Activated T-helper 17 cell treated with anti-CD3 and anti-CD28 coated beads, Interleukin-2, amount 50 U/mL, for 72 hours (primary cell): ENCODE results near the gene SUN2. TPM values are rescaled to one million over a fixed set of nuclear protein-coding genes. Genes with fewer than 3 reads are reported as not detected.
A peak's percentile ranks its signal among the peaks of the same experiment; 100 is the strongest.

Source experiments
- ATAC-seq: fragments of 150-1000 bp; cut with Tn5 transposase; replicated peaks from 2 replicates; pipeline ENCODE4 v1.10.0; 2021; ENCODE audit warnings: mild to moderate bottlenecking, moderate library complexity
- H3K27ac Mint-ChIP-seq: one replicate; pipeline ENCODE4 v1.8.0; 2022; ENCODE audit warnings: mixed read lengths
- H3K27me3 Mint-ChIP-seq: one replicate; pipeline ENCODE4 v1.8.0; 2022; ENCODE audit warnings: mixed read lengths
- H3K36me3 Mint-ChIP-seq: one replicate; pipeline ENCODE4 v1.8.0; 2022; ENCODE audit warnings: low read depth, mild to moderate bottlenecking, mixed read lengths
- H3K4me1 Mint-ChIP-seq: one replicate; pipeline ENCODE4 v1.8.0; 2022; ENCODE audit warnings: mixed read lengths
- H3K4me3 Mint-ChIP-seq: one replicate; pipeline ENCODE4 v1.8.0; 2022; ENCODE audit warnings: mild to moderate bottlenecking, mixed read lengths
- H3K9me3 Mint-ChIP-seq: one replicate; pipeline ENCODE4 v1.8.0; 2022; ENCODE audit warnings: mixed read lengths
- total RNA-seq, 2 donors: library from RNA; stranded (reverse); gene quantifications; one replicate each; pipeline ENCODE4 v1.2.3, GENCODE V29; 2022

SUN2 gene
- total RNA-seq, 2 donors from 2014 or later, result 193 to 216 TPM

GRCh38 chr22:38713921-38714320 is 41.9 kb downstream of the SUN2 start:
- Mint-ChIP-seq H3K27ac (peak overlapping the region; percentile 55), H3K36me3 (peaks cover 100% of the 10 kb centered on the region), H3K9me3 (no peaks in the 10 kb centered on the region), H3K4me3 (no peak overlapping the region), H3K4me1 (peaks cover 63% of the 10 kb centered on the region), H3K27me3 (no peaks in the 10 kb centered on the region)
- ATAC-seq, result no peak

GRCh38 chr22:38712486-38713207 is 43.2 kb downstream of the SUN2 start:
- H3K9me3 Mint-ChIP-seq, result no peaks in the 10 kb centered on the region
- no peak overlapping the region for H3K4me3 Mint-ChIP-seq
- ATAC-seq, result no peak
- no peaks in the 10 kb centered on the region for H3K27me3 Mint-ChIP-seq
- H3K4me1 Mint-ChIP-seq, result peaks cover 70% of the 10 kb centered on the region
- peak overlapping the region; percentile 55 for H3K27ac Mint-ChIP-seq
- peaks cover 100% of the 10 kb centered on the region for H3K36me3 Mint-ChIP-seq

- no peak overlapping the region for H3K4me3 Mint-ChIP-seq
- peaks cover 96% of the 10 kb centered on the region for H3K36me3 Mint-ChIP-seq
- H3K9me3 Mint-ChIP-seq, result no peaks in the 10 kb centered on the region
- no peak for ATAC-seq
- H3K27me3 Mint-ChIP-seq, result no peaks in the 10 kb centered on the region
- H3K4me1 Mint-ChIP-seq, result peaks cover 70% of the 10 kb centered on the region
- H3K27ac Mint-ChIP-seq, result peak overlapping the region; percentile 75
Observed at GRCh38 chr22:38710866-38711265, 44.9 kb downstream of the SUN2 start.

DNA sequence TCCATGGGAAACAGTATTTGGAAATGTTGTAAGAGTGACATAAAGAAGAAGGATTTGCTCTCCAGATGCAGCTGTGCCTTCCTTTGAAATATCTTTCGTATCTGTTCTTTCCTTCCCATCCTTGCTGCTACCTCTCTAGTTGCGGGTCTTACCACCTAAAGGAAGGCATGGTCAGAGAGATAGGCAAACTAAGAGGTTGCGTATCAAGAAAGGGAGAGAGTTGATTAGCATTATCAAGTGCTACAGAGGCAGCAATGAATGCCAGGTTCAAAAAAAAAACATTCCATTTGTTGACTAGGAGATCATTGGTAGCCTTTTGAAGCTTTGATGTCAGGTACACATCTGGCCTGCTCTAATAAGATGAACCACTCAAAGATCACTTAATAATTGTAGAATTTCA is 45.4 kb downstream of the SUN2 start:
- no peak for ATAC-seq
- Mint-ChIP-seq H3K4me3 (no peak overlapping the region), H3K36me3 (peaks cover 91% of the 10 kb centered on the region), H3K27ac (peak overlapping the region; percentile 75), H3K9me3 (no peaks in the 10 kb centered on the region), H3K4me1 (peaks cover 68% of the 10 kb centered on the region), H3K27me3 (no peaks in the 10 kb centered on the region)

GRCh38 chr22:38709306-38709705 is 46.5 kb downstream of the SUN2 start:
- Mint-ChIP-seq H3K4me3 (peak overlapping the region; percentile 98), H3K4me1 (peaks cover 62% of the 10 kb centered on the region), H3K27me3 (no peaks in the 10 kb centered on the region), H3K27ac (peak overlapping the region; percentile 48), H3K36me3 (peaks cover 80% of the 10 kb centered on the region), H3K9me3 (no peaks in the 10 kb centered on the region)
- ATAC-seq, result no peak

GRCh38 chr22:38707984-38708383 is 47.8 kb downstream of the SUN2 start:
- ATAC-seq, result no peak
- Mint-ChIP-seq H3K9me3 (no peaks in the 10 kb centered on the region), H3K27me3 (no peaks in the 10 kb centered on the region), H3K4me1 (peaks cover 51% of the 10 kb centered on the region), H3K4me3 (peak overlapping the region; percentile 98), H3K27ac (peak overlapping the region; percentile 90), H3K36me3 (peaks cover 67% of the 10 kb centered on the region)

DNA sequence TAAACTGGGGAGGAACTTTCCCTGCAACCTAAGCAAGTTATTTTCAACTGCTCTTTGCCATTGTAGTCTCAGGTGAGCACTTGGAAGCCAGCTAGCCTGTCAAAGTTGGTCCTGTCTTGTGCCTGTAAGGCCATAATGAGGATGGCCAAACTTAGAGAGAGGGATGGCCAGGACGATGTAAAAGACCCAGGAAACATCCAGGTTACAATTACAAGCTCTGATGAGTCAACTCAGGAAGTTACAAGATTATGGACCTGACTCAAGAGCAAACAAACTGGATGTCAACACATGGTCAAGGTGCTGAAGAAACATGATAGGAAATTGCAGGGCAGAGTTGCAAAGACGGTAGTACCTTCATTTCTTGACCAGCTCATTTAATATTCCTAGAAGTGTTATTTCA is 48.5 kb downstream of the SUN2 start:
- Mint-ChIP-seq H3K4me1 (peaks cover 47% of the 10 kb centered on the region), H3K27me3 (no peaks in the 10 kb centered on the region), H3K36me3 (peaks cover 61% of the 10 kb centered on the region), H3K4me3 (peak overlapping the region; percentile 98), H3K27ac (peak overlapping the region; percentile 90), H3K9me3 (no peaks in the 10 kb centered on the region)
- ATAC-seq, result no peak

GRCh38 chr22:38706901-38707195 is 49.0 kb downstream of the SUN2 start:
- ATAC-seq, result no peak
- H3K36me3 Mint-ChIP-seq, result peaks cover 56% of the 10 kb centered on the region
- peak overlapping the region; percentile 98 for H3K4me3 Mint-ChIP-seq
- no peaks in the 10 kb centered on the region for H3K9me3 Mint-ChIP-seq
- no peaks in the 10 kb centered on the region for H3K27me3 Mint-ChIP-seq
- H3K27ac Mint-ChIP-seq, result peak overlapping the region; percentile 90
- peaks cover 42% of the 10 kb centered on the region for H3K4me1 Mint-ChIP-seq

DNA sequence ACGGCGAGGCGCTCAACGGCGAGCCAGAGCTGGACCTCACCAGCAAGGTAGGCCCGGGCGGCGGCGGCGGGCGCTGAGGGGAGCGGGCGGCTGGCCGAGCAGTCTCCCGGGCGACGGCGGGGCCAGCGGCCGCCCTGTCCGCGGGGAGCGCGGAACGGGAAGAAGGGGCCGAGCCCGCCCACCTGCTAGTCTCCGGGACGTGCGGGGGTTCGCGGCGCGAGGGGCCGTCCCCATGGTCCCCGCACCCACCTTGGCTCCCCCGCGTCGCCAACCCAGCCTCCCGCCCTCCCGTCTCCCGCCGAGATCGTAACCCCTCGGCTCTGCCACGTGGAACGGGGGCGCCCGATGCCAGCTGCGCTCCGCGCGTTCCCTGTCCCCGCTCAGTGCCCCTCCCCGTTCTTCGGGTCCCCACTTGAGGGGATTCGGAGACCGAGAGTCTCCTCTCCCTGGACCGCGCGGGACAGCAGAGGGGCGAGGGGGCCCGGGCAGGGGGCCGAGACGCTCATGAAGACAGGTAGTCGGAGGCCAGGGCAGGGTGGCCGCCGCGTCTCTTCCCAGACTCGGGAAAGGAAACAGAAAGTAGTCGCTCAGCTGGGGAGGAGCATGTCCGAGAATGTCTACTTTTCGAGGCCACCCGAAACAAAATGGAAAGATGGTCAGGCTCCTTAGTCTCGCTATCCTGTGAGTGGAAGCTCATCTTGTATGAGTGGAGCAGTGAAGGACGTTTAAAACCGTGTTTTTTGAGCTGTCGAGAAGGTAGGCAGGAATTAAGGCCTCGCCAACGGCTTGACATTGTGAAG is 49.5 kb downstream of the SUN2 start:
- Mint-ChIP-seq H3K27ac (peak overlapping the region; percentile 90), H3K4me1 (peaks cover 41% of the 10 kb centered on the region), H3K9me3 (no peaks in the 10 kb centered on the region), H3K36me3 (peaks cover 53% of the 10 kb centered on the region), H3K4me3 (peak overlapping the region; percentile 98), H3K27me3 (no peaks in the 10 kb centered on the region)
- no peak for ATAC-seq

GRCh38 chr22:38705235-38706100 is 50.3 kb downstream of the SUN2 start, which contains the start of gene GTPBP1:
Gene GTPBP1 (plus strand): TSS chr22:38705944. CDS start chr22:38705956, 12 bp downstream.
- Mint-ChIP-seq H3K27me3 (no peaks in the 10 kb centered on the region), H3K27ac (peak within 1 kb of the TSS; percentile 90), H3K36me3 (peaks cover 52% of the 10 kb centered on the region), H3K4me3 (peak within 1 kb of the TSS; percentile 98), H3K4me1 (peaks cover 33% of the 10 kb centered on the region), H3K9me3 (no peaks in the 10 kb centered on the region)
- peak; percentile 86 for ATAC-seq

DNA sequence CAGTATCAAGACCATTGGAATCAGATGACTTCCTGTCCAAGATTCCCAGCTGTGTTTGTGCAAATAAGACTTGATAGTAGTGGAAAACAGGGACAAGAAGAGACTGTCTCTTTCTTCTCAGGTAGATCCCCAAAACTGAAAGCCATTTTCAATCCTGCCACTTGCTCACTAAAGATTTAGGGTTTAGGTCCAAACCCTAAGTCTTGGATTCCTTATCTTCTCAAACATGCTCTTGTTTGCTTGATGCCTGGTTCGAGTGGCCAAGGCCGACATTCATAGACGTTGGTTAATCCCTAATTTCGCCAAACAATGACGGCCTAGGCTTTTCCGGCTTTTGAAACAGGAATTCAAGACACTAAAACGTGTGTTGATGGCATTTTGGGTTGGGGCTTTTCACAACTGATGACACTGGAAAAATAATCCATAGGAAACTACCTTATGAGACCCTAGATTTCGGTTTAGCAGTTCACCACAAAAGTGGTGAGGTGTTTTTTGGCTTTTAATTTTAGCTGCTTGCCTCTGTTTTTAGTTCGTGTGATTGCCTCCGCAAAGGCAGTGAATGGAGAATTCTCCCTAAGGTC is 51.1 kb downstream of the SUN2 start:
- ATAC-seq, result no peak
- H3K4me3 Mint-ChIP-seq, result peak overlapping the region; percentile 98
- no peaks in the 10 kb centered on the region for H3K9me3 Mint-ChIP-seq
- peak overlapping the region; percentile 90 for H3K27ac Mint-ChIP-seq
- peaks cover 27% of the 10 kb centered on the region for H3K4me1 Mint-ChIP-seq
- peaks cover 52% of the 10 kb centered on the region for H3K36me3 Mint-ChIP-seq
- H3K27me3 Mint-ChIP-seq, result no peaks in the 10 kb centered on the region

GRCh38 chr22:38700789-38701628 is 54.8 kb downstream of the SUN2 start, which contains the start of gene JOSD1:
Gene JOSD1 (minus strand): TSS chr22:38700943. CDS start chr22:38699987, 956 bp downstream.
- peak; percentile 38 for ATAC-seq
- Mint-ChIP-seq H3K27me3 (no peaks in the 10 kb centered on the region), H3K27ac (peak within 1 kb of the TSS; percentile 93), H3K4me1 (peaks cover 22% of the 10 kb centered on the region), H3K9me3 (no peaks in the 10 kb centered on the region), H3K36me3 (peaks cover 54% of the 10 kb centered on the region), H3K4me3 (peak within 1 kb of the TSS; percentile 98)

DNA sequence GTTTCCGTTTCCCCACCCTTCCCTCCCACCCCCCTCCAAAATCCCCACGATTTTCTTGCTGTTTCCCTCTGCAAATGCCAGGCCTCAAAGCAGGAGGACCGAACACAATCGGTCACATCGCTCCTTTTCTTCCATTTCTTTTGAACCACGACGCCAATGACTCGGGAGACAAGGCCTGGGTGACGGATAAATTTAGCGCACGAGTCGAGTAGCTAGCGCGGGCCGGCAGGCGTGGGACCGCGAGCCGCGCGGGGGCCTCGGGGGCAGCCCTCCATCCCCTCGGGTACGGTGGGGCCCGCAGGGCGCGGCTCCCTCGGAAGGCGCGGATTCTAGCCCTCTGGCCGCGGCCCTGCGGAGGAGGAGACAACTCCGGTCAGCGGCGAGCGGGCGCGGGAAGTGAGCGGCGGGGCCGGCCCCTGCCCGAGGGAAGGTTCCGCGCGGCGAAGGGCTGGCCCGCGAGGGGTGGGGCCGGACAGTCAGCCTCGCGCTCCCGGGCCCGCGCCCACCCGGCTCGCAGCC is 55.5 kb downstream of the SUN2 start:
- Mint-ChIP-seq H3K4me3 (peak overlapping the region; percentile 98), H3K4me1 (peaks cover 22% of the 10 kb centered on the region)

More for the DNA sequence above, 55.5 kb downstream of the SUN2 start:
- H3K36me3 Mint-ChIP-seq, result peaks cover 57% of the 10 kb centered on the region
- peak overlapping the region; percentile 93 for H3K27ac Mint-ChIP-seq
- peak; percentile 34 for ATAC-seq
- no peaks in the 10 kb centered on the region for H3K9me3 Mint-ChIP-seq
- no peaks in the 10 kb centered on the region for H3K27me3 Mint-ChIP-seq
